HG03135 (cell line): ENCODE measurements around the gene ZDHHC13.
A peak's percentile ranks its signal among the peaks of the same experiment; 100 is the strongest.

Experiments used
- ATAC-seq: cut with Tn5 transposase; IDR thresholded peaks from one replicate; pipeline ENCODE4 v1.9.1; 2021; ENCODE audit warnings: mild to moderate bottlenecking, moderate library complexity; ENCODE audit not compliant: unreplicated experiment

The ZDHHC13 gene

DNA sequence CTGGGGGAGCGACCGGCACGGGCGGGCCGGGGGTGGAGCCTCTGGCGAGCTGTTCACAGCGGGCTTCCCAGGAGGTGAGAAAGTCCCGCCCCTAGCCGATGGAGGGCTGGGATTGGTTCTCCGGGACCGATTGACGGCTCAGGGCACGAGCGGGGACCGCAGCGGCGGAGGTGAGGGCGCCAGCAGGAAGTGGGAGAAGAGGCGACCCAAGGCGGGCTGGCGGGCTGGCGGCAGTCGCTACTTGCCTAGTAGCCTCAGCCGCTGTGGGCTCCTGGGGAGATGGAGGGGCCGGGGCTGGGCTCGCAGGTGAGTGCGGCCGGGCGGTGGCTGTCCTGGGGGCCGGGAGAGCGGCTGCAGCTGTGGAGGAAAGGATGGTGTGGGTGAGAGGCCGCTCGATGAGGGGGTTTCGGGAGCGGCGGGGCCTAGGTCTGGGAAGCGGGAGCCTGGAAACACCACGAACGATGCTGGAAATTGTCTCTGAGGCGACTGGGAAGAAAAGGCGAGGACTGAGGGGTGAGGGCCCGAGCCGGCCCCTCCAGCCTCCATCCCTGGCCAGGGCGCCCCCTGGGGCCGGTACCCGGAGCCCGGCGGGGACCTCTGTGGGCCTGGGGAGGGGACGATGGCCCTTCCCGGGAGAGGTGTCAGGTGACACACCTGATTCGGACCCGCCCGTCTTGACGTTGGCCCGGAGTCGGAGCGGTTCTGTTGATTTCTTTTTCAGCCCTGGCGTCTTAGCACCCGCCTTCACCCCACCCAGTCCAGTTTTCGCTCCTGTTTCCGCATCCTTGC is at the start of gene ZDHHC13:
TSS of gene ZDHHC13 (plus strand) at position 198 of the 789 bp plus-strand sequence. CDS start at position 280, 82 bp downstream.
- peak; percentile 100 for ATAC-seq

- peak; percentile 96 for ATAC-seq
These were observed 45.7 kb upstream of the ZDHHC13 start for GRCh38 chr11:19071255-19071654.

- no peak for ATAC-seq
These were observed 44.5 kb upstream of the ZDHHC13 start for GRCh38 chr11:19072464-19072863.

- ATAC-seq = no peak
These were observed 43.2 kb upstream of the ZDHHC13 start for GRCh38 chr11:19073454-19074415.

DNA sequence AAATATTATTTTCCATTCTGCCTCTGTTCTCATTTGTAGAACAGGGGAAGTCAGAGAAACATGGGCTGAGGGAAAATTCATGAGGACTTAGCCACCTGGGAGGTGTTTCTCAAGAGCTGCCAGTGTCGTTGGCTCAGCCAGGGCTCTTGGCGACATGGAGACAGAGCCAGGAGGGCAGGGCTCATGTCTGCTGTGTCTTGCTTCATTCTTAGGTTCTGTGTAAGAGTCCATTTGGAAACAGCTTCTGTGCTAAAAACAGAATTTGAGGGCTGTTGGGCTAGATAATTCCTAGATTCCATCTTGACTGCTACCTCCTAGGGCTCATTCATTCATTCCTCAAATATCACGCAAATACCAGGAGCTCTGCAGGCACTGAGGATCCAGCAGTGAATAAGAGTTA is 41.3 kb upstream of the ZDHHC13 start:
- no peak for ATAC-seq

DNA sequence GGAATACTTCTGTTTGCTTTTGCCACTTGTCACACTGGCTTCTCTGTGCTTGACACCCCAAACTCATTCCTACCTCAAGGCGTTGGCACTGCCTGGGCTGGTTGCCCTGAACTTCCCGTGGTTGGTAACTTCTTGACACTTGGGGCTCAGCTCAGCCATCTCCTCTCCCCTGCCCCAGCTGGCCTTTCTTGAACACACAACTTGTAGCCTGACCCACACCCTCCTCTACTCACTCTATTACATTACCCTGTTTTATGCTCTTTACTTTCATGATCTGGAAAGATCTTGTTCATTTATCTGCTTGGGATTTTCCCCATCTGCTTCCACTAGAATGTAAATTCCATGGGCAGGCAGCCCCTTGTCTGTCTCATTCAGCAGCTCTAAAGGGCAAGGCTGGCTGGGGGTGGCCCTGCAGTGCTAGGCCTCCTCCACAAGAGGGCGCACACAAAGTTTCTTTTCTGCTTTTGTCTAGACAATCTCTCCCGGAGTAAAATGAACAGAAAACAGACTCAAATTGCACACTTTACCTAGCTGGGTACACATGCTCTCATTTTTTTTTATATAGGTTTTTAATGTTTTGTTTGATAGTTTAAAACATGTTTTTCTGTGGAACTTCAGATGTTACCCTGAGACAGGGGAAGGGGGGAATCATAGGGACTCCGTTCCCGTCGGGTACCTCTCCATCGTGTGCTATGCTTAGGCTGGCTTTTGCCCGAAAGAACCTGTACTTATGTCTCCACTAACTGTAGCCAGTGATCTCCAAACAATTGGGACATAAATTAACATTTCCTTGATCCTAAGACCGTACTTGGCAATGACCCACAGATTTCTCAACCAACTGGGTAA is 40.0 kb upstream of the ZDHHC13 start:
- ATAC-seq = peak; percentile 63

- no peak for ATAC-seq
These were observed 39.0 kb upstream of the ZDHHC13 start for GRCh38 chr11:19077965-19078364.

GRCh38 chr11:19079643-19080440 is 37.1 kb upstream of the ZDHHC13 start:
- no peak for ATAC-seq

DNA sequence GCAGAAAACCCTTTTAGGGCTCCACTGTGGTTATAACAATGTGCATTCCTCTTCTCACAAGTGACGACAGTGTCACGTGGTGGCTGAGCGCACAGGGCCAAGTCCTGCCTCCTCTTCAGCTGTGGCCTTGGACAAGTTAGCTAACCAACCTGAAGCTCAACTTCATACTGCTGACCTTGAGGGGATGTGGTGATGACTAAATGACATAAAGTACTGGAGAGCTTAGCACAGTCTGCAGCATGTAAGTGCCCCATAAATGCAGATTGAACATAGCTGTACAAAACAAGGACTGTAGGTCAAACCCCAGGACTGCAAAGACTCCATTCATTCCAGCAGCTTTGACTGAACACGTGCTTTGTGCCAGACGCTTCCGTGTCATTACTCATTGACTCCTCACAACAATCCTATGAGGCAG is 36.4 kb upstream of the ZDHHC13 start:
- no peak for ATAC-seq

DNA sequence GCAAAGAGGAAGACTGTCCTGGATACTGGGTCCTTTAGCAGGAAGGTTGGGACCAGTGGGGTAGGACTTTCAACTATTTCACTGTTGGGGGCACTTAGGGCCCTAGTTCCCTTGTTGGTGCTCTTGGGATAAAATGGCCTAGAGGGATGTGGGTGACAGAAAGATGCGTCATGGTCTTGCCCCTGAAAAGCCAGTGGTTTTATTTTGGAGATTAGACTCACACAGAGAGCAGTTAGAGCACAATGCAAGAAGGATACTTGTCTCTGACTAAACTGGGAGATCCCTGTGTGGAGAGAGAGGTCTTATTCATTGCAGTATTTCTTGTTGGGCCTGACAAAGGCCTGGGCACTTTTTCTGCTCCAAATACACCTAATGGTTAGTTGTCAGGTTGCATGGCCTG is 33.8 kb upstream of the ZDHHC13 start:
- no peak for ATAC-seq

- no peak for ATAC-seq
These were observed 32.2 kb upstream of the ZDHHC13 start for GRCh38 chr11:19084661-19085315.

DNA sequence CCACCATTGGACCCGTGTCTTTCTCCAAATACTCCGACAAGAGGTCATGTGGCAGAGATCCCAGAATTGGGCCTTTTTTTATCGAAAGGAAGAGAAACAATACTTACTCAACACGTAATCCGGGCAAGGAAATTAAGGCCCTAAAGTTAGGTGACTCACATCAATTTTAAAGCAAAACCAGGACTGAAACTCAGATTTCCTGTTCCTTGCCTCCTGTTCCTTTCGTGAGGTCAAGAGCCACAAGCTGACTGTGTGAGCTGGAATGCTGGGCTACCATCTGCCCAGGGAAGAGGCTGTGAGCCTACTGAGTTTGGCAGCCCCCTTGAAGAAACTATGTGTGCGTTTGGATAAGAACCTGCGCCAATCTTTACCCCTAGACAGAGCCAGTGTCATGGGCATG is 29.3 kb upstream of the ZDHHC13 start:
- no peak for ATAC-seq

DNA sequence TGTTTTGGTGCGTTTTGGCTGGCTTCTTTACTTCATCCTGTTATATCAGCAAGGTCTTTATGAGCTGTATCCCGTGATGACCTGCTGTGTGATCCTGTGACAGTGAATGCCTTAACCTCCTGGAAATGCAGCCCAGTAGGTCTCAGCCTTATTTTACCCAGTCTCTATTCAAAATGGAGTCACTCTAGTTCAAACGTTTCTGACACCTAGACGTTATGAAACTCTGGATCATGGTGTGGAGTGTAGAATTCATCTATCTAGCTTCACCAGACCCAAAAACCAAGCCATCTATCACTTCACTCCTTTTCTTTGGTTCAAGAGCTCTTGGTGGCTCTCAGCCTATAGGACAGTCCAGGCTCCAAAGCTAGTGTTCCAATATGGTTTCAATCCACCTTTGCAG is 28.2 kb upstream of the ZDHHC13 start:
- ATAC-seq = no peak

- no peak for ATAC-seq
These were observed 27.5 kb upstream of the ZDHHC13 start for GRCh38 chr11:19089421-19089820.

- no peak for ATAC-seq
These were observed 25.6 kb upstream of the ZDHHC13 start for GRCh38 chr11:19091366-19091765.

DNA sequence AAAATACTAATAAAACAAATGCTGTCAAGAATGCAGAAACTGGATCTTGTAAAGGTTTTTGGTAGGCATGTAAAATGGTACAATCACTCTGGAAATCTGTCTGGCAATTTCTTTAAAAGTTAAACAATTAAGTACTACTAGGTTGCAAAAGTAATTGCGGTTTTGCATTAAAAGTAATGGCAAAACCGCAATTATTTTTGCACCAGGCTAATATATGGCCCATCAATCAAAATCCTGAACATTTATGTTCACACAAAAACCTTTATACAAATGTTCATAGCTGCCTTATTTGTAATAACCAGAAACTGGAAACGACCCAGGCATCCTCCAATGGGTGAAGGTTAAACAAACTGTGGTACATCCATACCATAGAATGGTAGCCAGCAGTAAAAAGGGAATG is 24.6 kb upstream of the ZDHHC13 start:
- no peak for ATAC-seq

GRCh38 chr11:19092850-19093249 is 24.1 kb upstream of the ZDHHC13 start:
- no peak for ATAC-seq

DNA sequence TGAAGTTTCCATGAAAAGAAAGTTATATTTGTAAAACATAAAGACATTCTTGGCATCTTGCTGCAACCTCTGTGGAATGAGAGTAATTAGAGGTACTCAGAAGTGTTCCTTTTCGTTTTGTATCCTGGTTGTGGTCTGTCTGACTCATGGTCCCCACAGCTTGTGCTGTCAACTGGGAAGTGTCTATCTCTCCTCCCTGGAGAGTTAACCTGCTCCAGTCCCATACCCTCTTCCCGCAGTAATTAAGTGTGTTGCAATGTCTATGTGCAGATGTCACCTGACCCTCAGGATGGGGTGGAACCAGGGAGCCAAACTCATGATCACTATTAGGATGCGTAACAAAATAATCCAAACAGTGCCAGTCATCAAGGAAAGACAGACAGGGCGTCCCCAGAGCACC is 23.0 kb upstream of the ZDHHC13 start:
- no peak for ATAC-seq

DNA sequence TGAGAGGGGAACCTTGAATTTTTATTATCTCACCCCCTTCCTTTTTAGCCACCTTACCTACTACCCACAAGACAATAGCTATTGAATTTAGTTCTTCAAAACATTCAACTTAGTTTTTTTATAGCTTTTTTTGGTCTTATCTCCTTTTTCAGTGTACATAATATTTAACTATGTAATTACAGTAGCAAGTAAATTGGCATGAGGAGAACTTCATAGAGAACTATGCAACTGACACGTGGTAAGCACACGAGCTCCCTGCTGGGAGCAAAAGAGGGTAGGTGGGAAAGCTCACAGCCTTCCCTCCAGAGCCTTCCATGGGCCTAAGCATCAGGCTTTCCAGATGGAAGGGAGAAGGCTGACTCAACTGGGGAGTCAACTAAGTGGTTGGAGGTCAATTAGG is 22.1 kb upstream of the ZDHHC13 start:
- ATAC-seq = no peak

- no peak for ATAC-seq
These were observed 17.9 kb upstream of the ZDHHC13 start for GRCh38 chr11:19099093-19099492.
